Cardiac muscle cell (in vitro differentiated cells and primary cell): ENCODE measurements around the gene ACTR2. TPM values are rescaled to one million over a fixed set of nuclear protein-coding genes. Genes with fewer than 3 reads are reported as not detected.

ENCODE experiments used
- DNase-seq, 2 donors: peaks; one replicate each; pipeline versions ENCODE4 v3.0.0 to v3.0.0-alpha.2; 2010 to 2017; ENCODE audit warnings: low read depth in 1 of 2, low spot score in 1 of 2
- H3K27ac ChIP-seq: fragments of 200-600 bp; sonication (generic); 2 replicates; pipeline ENCODE4 v1.5.1; 2016
- H3K27me3 ChIP-seq: fragments of 200-600 bp; sonication (generic); 2 replicates; pipeline ENCODE4 v1.6.0; 2016; ENCODE audit warnings: control low read depth
- H3K36me3 ChIP-seq: fragments of 200-600 bp; sonication (generic); 2 replicates; pipeline ENCODE4 v1.5.1; 2016; ENCODE audit warnings: control low read depth
- H3K4me1 ChIP-seq: fragments of 200-600 bp; sonication (generic); 2 replicates; pipeline ENCODE4 v1.8.1; 2017; ENCODE audit warnings: low read depth, mild to moderate bottlenecking, mixed run types
- H3K4me3 ChIP-seq: fragments of 200-600 bp; sonication (generic); 2 replicates; pipeline ENCODE4 v1.5.1; 2016; ENCODE audit warnings: mild to moderate bottlenecking
- H3K9me3 ChIP-seq: fragments of 200-600 bp; sonication (generic); 2 replicates; pipeline ENCODE4 v1.5.1; 2017; ENCODE audit warnings: low read depth, mild to moderate bottlenecking, control low read depth
- CTCF ChIP-seq: IDR thresholded peaks from 2 replicates; pipeline ENCODE4 v1.5.1; 2012; ENCODE audit warnings: low read depth, mild to moderate bottlenecking, low read length
- polyA plus RNA-seq: library from polyadenylated mRNA; unstranded; fragments of >200 nt; fragmentation: Nextera tagmentation; extraction: Ambion mirVana; gene quantifications from 2 replicates; pipeline ENCODE4 v1.2.1, GENCODE V29; 2016
- total RNA-seq: library from RNA; depleted of rRNA; stranded (reverse); fragments of >200 nt; gene quantifications from 2 replicates; pipeline ENCODE4 v1.2.3, GENCODE V29; 2016

ACTR2 gene
- total and polyA plus RNA-seq, 2 experiments from 2014 or later: 29.5 to 39.3 TPM

GRCh38 chr2:65186872-65187851 is 40.5 kb upstream of the ACTR2 start:
- Histone ChIP-seq H3K36me3 (no peaks in the 10 kb centered on the region), H3K4me3 (no peak overlapping the region), H3K4me1 (no peaks in the 10 kb centered on the region), H3K27me3 (peaks cover under 1% of the 10 kb centered on the region), H3K9me3 (no peaks in the 10 kb centered on the region), H3K27ac (no peak overlapping the region)
- peak; percentile 85 to 88 for DNase-seq
- peak; percentile 86 for TF ChIP-seq CTCF

GRCh38 chr2:65193446-65193845 is 34.2 kb upstream of the ACTR2 start:
- Histone ChIP-seq H3K36me3 (no peaks in the 10 kb centered on the region), H3K9me3 (no peaks in the 10 kb centered on the region), H3K27me3 (peaks cover 3% of the 10 kb centered on the region), H3K4me3 (no peak overlapping the region), H3K4me1 (peaks cover 7% of the 10 kb centered on the region), H3K27ac (no peak overlapping the region)
- no peak for DNase-seq
- TF ChIP-seq CTCF: no peak

- Histone ChIP-seq H3K36me3 (no peaks in the 10 kb centered on the region), H3K4me1 (peaks cover 7% of the 10 kb centered on the region), H3K4me3 (no peak overlapping the region), H3K27ac (no peak overlapping the region), H3K27me3 (no peaks in the 10 kb centered on the region), H3K9me3 (no peaks in the 10 kb centered on the region)
- TF ChIP-seq CTCF: no peak
- no peak for DNase-seq
These were observed 28.9 kb upstream of the ACTR2 start for GRCh38 chr2:65198737-65199136.

GRCh38 chr2:65199166-65199565 is 28.5 kb upstream of the ACTR2 start:
- DNase-seq: no peak

GRCh38 chr2:65199891-65200290 is 27.7 kb upstream of the ACTR2 start:
- H3K9me3 ChIP-seq: no peaks in the 10 kb centered on the region
- H3K27ac ChIP-seq: no peak overlapping the region
- no peaks in the 10 kb centered on the region for H3K36me3 ChIP-seq
- no peak for TF ChIP-seq CTCF
- no peak overlapping the region for H3K4me3 ChIP-seq
- H3K27me3 ChIP-seq: no peaks in the 10 kb centered on the region
- peaks cover 6% of the 10 kb centered on the region for H3K4me1 ChIP-seq
- no peak for DNase-seq

More at GRCh38 chr2:65199166-65199565, 28.5 kb upstream of the ACTR2 start:
- no peak for TF ChIP-seq CTCF
- Histone ChIP-seq H3K36me3 (no peaks in the 10 kb centered on the region), H3K27me3 (no peaks in the 10 kb centered on the region), H3K4me1 (peaks cover 7% of the 10 kb centered on the region), H3K9me3 (no peaks in the 10 kb centered on the region), H3K27ac (no peak overlapping the region), H3K4me3 (no peak overlapping the region)
